ENCODE measurements around the gene UBASH3A. TPM values are rescaled to one million over a fixed set of nuclear protein-coding genes. Genes with fewer than 3 reads are reported as not detected.
"Not testable (repeated sequence)": the region's sequence is repeated elsewhere in the genome, so short reads cannot be mapped to it uniquely, and the experiment has no call there.

Gene UBASH3A
- total and polyA plus RNA-seq, 9 donors = 0.15 to 0.85 (median 0.24) TPM; not detected in 2

GRCh38 chr21:42405064-42406013 lies 1.6 kb downstream of the UBASH3A start:
- Histone ChIP-seq H3K27ac (no peak overlapping the region), H3K27me3 (no peaks in the 10 kb centered on the region), H3K4me1 (ENCODE audit: insufficient read depth) (no peaks in the 10 kb centered on the region), H3K9me3 (no peaks in the 10 kb centered on the region), H3K36me3 (no peaks in the 10 kb centered on the region), H3K4me3 (no peak overlapping the region)
- DNase-seq = no peak
- 88 to 91% (median 90%) methylated on average over 23 of the region's 23 CpGs for WGBS, 3 donors
- no peak for TF ChIP-seq EP300 (IDR thresholded peaks at IDR 0.05)
- TF ChIP-seq POLR2A (IDR thresholded peaks at IDR 0.05) = no peak
- no peak for TF ChIP-seq CTCF (IDR thresholded peaks at IDR 0.05)
- intact Hi-C loops (cut with DNase I) = no loop called here

GRCh38 chr21:42406201-42406621 lies 2.5 kb downstream of the UBASH3A start:
- no peak for TF ChIP-seq CTCF (IDR thresholded peaks at IDR 0.05)
- no peak for TF ChIP-seq POLR2A (IDR thresholded peaks at IDR 0.05)
- no peak for TF ChIP-seq EP300 (IDR thresholded peaks at IDR 0.05)
- H3K4me3 ChIP-seq = no peak overlapping the region
- no peaks in the 10 kb centered on the region for H3K36me3 ChIP-seq
- intact Hi-C loops (cut with DNase I) = no loop called here
- H3K27me3 ChIP-seq = no peaks in the 10 kb centered on the region
- no peaks in the 10 kb centered on the region for H3K9me3 ChIP-seq
- DNase-seq = no peak
- H3K4me1 ChIP-seq (ENCODE audit: insufficient read depth) = no peaks in the 10 kb centered on the region
- H3K27ac ChIP-seq = no peak overlapping the region
- WGBS, 3 donors = 40 to 59% (median 54%) methylated on average over 10 of the region's 10 CpGs

GRCh38 chr21:42406866-42407265 lies 3.2 kb downstream of the UBASH3A start:
- no peak for DNase-seq
- no peaks in the 10 kb centered on the region for H3K9me3 ChIP-seq
- H3K27me3 ChIP-seq = no peaks in the 10 kb centered on the region
- no peak overlapping the region for H3K4me3 ChIP-seq
- no peaks in the 10 kb centered on the region for H3K36me3 ChIP-seq
- 79 to 83% (median 81%) methylated on average over 7 of the region's 7 CpGs for WGBS, 3 donors
- intact Hi-C loops (cut with DNase I) = no loop called here
- H3K27ac ChIP-seq = no peak overlapping the region
- TF ChIP-seq POLR2A (IDR thresholded peaks at IDR 0.05) = no peak
- no peak for TF ChIP-seq EP300 (IDR thresholded peaks at IDR 0.05)
- no peaks in the 10 kb centered on the region for H3K4me1 ChIP-seq (ENCODE audit: insufficient read depth)

- Histone ChIP-seq H3K36me3 (no peaks in the 10 kb centered on the region), H3K4me1 (ENCODE audit: insufficient read depth) (no peaks in the 10 kb centered on the region), H3K9me3 (no peaks in the 10 kb centered on the region), H3K27ac (no peak overlapping the region), H3K27me3 (no peaks in the 10 kb centered on the region), H3K4me3 (no peak overlapping the region)
- no peak for TF ChIP-seq EP300 (IDR thresholded peaks at IDR 0.05)
- no peak for TF ChIP-seq POLR2A (IDR thresholded peaks at IDR 0.05)
- TF ChIP-seq CTCF (IDR thresholded peaks at IDR 0.05) = no peak
- no peak for DNase-seq
- intact Hi-C loops (cut with DNase I) = no loop called here
- 77 to 82% (median 81%) methylated on average over 5 of the region's 5 CpGs for WGBS, 3 donors
Observed at GRCh38 chr21:42407476-42407875, 3.8 kb downstream of the UBASH3A start.

- H3K9me3 ChIP-seq; H3K27ac ChIP-seq; H3K4me3 ChIP-seq; intact Hi-C loops (cut with DNase I); H3K36me3 ChIP-seq; H3K27me3 ChIP-seq; H3K4me1 ChIP-seq (ENCODE audit: insufficient read depth); DNase-seq: not testable (repeated sequence)
- 70 to 81% (median 78%) methylated on average over 5 of the region's 5 CpGs for WGBS, 3 donors
Observed at GRCh38 chr21:42408718-42409117, 5.0 kb downstream of the UBASH3A start.
